IPS DF 6.9 (cell line): ENCODE data around the gene CABP4.

ENCODE experiments used
- DNase-seq: peaks from one replicate; pipeline ENCODE4 v3.0.0-alpha.2; 2013; ENCODE audit warnings: low read depth, low spot score
- H3K27ac ChIP-seq: one replicate; pipeline ENCODE4 v1.5.1; 2013; ENCODE audit warnings: low read length, control low read depth
- H3K27me3 ChIP-seq: 2 replicates; pipeline ENCODE4 v1.6.1; 2013; ENCODE audit warnings: mild to moderate bottlenecking, low read length; ENCODE audit not compliant: control insufficient read depth, insufficient read depth
- H3K36me3 ChIP-seq: 2 replicates; pipeline ENCODE4 v1.6.1; 2013; ENCODE audit warnings: low read length; ENCODE audit not compliant: control insufficient read depth, insufficient read depth
- H3K4me1 ChIP-seq: 2 replicates; pipeline ENCODE4 v1.6.1; 2013; ENCODE audit warnings: low read length; ENCODE audit not compliant: control insufficient read depth, insufficient read depth
- H3K4me3 ChIP-seq: 2 replicates; pipeline ENCODE4 v1.5.1; 2013; ENCODE audit warnings: mild to moderate bottlenecking, low read length
- H3K9me3 ChIP-seq: 2 replicates; pipeline ENCODE4 v1.6.1; 2013; ENCODE audit warnings: low read length, inconsistent platforms; ENCODE audit not compliant: control insufficient read depth, insufficient read depth
- WGBS: extraction: QIAGEN DNeasy Blood & Tissue Kit; methylation state at CpG from one replicate; pipeline ENCODE4 v1.1.7; 2013; ENCODE audit warnings: mixed read lengths, missing lambda C conversion rate; ENCODE audit not compliant: insufficient read length, insufficient coverage; 5-methylcytosine and 5-hydroxymethylcytosine counted together

Gene CABP4

DNA sequence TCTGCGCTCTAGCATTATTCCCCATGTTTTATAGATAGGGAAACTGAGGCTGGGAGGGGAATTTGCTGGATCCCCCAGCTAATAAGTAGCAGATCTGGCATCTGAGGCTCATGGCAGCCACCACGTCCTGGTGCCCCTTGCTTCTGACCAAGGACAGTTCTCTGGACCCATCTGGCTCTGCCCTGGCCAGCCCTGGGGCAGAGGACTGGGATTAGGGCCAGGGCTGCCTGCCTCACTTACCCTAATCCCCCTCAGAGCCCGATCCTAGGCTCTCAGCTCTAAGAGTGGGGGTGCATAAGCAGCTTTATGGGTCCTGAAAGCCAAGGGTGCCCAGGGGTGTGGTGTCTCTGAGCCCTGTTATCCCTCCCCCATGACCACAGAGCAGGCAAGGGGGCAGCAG is at the start of gene CABP4:
Gene CABP4, plus strand, starts transcription at position 301 of the 400 bp plus-strand sequence. Its CDS starts 70 bp downstream, at position 371.
- Histone ChIP-seq H3K36me3 (no peaks in the 10 kb centered on the region; the same call in 1 of the 2 replicates), H3K9me3 (no peaks in the 10 kb centered on the region), H3K4me3 (no peak within 1 kb of the TSS), H3K27ac (no peak within 1 kb of the TSS), H3K4me1 (no peaks in the 10 kb centered on the region), H3K27me3 (no peaks in the 10 kb centered on the region)
- no CpG with 5 or more reads among the region's 3 CpGs for WGBS
- no peak for DNase-seq

DNA sequence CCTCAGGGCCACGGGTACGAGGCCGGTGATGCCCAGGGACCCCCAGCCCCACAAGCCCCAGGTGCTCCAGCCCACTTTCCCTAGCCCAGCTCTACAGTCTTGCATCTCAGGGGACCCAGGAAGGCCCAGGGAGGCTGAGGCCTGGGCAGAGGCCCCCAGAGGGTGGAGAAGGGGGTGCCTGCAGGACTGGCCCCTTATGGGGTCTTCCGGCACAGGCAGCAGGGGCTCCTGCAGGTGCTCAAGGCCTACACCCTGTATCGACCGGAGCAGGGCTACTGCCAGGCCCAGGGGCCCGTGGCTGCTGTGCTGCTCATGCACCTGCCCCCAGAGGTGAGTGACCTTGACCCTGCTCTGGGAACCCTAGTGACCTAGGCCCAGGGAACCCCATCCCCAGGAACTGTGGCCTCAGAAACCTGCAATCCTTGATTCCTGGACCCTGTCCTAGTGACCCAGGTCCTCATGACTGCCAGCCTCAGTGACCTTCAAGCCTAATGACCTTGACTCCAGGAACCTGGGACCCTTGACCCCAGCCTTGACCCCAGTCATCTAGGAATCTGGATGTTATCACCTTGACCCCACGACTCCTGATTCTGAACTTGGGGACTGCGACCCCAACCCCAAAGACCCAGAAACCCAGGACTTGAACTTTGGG is 49.3 kb upstream of the CABP4 start:
- Histone ChIP-seq H3K4me3 (no peak overlapping the region), H3K9me3 (no peaks in the 10 kb centered on the region), H3K4me1 (peaks cover 6% of the 10 kb centered on the region), H3K36me3 (no peaks in the 10 kb centered on the region; the same call in 1 of the 2 replicates), H3K27ac (no peak overlapping the region), H3K27me3 (no peaks in the 10 kb centered on the region)
- WGBS, result no CpG with 5 or more reads among the region's 9 CpGs
- DNase-seq, result no peak

DNA sequence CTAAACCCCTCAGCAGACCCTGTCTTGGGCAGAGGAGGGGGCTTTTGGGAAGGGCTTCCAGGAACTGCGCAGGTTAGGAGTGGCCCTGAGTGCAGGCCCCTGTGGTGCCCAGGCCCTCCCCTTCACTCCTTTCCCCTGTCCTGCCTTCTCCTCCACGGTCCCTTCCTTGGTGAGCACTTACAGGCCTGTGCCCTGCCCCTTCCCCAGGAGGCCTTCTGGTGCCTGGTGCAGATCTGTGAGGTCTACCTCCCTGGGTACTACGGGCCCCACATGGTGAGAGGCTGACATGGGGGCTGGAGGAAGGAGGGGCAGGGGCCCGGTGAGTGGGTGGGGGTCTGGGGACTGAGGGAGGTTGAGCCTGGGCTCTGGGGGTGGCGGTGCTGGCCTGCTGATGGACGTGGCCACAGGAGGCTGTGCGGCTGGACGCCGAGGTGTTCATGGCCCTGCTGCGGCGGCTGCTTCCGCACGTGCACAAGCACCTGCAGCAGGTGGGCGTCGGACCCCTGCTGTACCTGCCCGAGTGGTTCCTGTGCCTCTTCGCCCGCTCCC is 48.7 kb upstream of the CABP4 start:
- no peak overlapping the region for H3K4me3 ChIP-seq
- H3K4me1 ChIP-seq, result peaks cover 6% of the 10 kb centered on the region
- no peak overlapping the region for H3K27ac ChIP-seq
- WGBS, result no CpG with 5 or more reads among the region's 18 CpGs
- no peaks in the 10 kb centered on the region for H3K9me3 ChIP-seq
- no peaks in the 10 kb centered on the region for H3K27me3 ChIP-seq
- H3K36me3 ChIP-seq, result no peaks in the 10 kb centered on the region
- no peak for DNase-seq

DNA sequence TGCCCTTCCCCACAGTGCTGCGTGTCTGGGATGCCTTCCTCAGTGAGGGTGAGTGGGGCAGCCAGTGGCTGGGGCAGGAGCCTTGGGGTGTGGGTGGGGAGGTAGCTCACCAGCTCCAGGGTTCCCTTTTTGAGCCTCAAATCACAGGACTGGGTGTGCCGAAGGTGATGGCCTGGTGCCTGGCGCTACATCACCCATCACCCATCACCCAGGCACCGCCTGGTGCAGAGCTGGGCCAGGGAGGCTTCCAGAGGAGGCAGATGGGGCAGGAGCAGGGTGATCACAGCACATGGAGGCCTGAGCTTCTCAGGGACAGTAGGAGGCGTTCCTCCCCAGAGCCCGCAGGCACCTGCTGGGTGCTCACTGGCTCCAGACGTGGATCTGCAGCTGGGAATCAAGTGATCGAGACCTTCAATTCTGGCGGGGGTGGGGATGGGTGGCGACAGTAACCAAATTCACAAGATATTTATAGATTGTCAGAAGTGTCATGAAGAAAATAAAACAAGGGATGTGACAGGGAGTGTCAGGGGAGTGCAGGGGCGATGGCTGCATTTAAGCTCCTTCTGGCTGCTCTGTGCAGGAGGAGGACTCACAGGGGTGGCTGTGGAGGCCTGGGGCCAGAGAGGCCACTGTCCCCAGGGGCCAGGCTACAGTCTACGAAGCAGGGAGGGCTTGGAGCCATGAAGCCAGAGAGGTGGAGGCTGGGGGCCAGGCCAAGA is 48.0 kb upstream of the CABP4 start:
- WGBS, result no CpG with 5 or more reads among the region's 12 CpGs
- Histone ChIP-seq H3K27ac (no peak overlapping the region), H3K4me1 (peaks cover 4% of the 10 kb centered on the region), H3K4me3 (no peak overlapping the region), H3K27me3 (no peaks in the 10 kb centered on the region), H3K36me3 (no peaks in the 10 kb centered on the region), H3K9me3 (no peaks in the 10 kb centered on the region)
- DNase-seq, result no peak

DNA sequence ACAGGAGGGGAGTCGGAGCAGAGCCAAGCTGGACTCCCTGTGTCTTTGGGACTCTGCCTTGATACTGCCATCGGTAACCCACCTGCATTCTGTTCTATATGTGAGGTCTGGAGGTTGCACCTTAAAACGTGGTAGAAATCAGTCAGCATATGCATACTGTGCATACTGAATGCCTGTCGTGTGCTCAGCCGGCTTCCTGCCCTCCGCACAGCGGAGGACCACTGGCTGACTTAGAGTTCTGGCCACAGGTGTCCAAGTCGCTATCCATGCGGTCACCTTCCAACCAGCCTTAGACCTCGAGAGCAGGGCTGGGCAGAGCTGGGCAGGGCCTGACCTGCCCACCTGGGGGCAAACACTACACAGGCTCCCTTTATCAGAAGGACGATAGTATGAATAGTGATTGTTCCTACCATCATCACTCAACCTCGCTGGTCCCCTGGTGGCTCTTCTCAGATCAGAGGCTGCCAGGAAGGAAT is 47.4 kb upstream of the CABP4 start:
- no peak for DNase-seq
- Histone ChIP-seq H3K4me3 (no peak overlapping the region), H3K27ac (no peak overlapping the region), H3K27me3 (no peaks in the 10 kb centered on the region), H3K4me1 (peaks cover 4% of the 10 kb centered on the region), H3K36me3 (no peaks in the 10 kb centered on the region), H3K9me3 (no peaks in the 10 kb centered on the region)
- WGBS, result no CpG with 5 or more reads among the region's 12 CpGs

DNA sequence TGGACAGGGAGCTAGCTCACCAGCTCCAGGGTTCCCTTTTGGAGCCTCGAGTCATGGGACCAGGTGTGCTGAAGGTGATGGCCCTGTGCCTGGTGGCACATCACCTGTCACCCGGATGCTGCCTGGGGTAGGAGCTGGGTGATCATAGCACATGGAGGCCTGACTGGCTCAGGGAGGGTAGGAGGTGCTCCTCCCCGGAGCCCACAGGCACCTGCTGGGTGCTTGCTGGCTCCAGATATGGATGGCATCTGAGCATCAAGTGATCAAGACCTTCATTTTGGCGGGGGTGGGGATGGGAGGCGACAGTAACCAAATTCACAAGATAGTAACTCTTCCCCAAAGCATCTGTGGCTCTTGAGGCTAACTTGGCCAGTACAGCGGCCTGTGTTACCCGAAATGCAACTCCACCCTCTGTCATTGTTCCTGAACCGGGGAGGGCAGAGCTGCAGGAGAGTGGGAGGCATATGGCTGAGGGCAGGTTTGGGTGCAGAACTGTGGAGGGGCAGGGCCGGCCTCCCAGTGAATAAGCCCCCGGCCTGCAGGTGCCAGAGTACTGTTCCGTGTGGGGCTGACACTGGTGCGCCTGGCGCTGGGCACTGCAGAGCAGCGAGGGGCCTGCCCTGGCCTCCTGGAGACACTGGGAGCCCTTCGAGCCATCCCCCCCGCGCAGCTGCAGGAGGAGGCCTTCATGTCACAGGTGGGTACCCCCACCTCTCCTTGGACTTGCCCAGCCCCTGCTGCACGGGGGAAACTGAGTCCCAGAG is 46.5 kb upstream of the CABP4 start:
- H3K4me1 ChIP-seq, result peaks cover 4% of the 10 kb centered on the region
- H3K27ac ChIP-seq, result no peak overlapping the region
- H3K27me3 ChIP-seq, result no peaks in the 10 kb centered on the region
- no peak overlapping the region for H3K4me3 ChIP-seq
- H3K36me3 ChIP-seq, result no peaks in the 10 kb centered on the region
- no CpG with 5 or more reads among the region's 18 CpGs for WGBS
- no peaks in the 10 kb centered on the region for H3K9me3 ChIP-seq
- no peak for DNase-seq

DNA sequence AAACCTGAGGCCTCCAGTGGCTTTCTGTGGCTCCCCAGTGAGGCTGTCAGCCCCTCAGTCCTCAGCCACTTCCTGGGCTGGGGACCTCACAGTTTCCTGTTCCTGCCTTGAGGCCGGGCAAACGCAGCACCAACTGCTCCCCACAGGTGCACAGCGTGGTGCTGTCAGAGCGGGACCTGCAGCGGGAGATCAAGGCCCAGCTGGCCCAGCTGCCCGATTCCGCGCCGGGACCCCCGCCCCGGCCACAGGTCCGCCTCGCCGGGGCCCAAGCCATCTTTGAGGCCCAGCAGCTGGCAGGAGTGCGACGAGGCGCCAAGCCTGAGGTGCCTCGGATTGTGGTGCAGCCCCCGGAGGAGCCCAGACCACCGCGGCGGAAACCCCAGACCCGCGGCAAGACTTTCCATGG is 45.9 kb upstream of the CABP4 start:
- no peaks in the 10 kb centered on the region for H3K27me3 ChIP-seq
- H3K27ac ChIP-seq, result no peak overlapping the region
- no peak for DNase-seq
- H3K9me3 ChIP-seq, result no peaks in the 10 kb centered on the region
- peaks cover 4% of the 10 kb centered on the region for H3K4me1 ChIP-seq
- H3K4me3 ChIP-seq, result no peak overlapping the region
- WGBS, result no CpG with 5 or more reads among the region's 24 CpGs
- H3K36me3 ChIP-seq, result no peaks in the 10 kb centered on the region

DNA sequence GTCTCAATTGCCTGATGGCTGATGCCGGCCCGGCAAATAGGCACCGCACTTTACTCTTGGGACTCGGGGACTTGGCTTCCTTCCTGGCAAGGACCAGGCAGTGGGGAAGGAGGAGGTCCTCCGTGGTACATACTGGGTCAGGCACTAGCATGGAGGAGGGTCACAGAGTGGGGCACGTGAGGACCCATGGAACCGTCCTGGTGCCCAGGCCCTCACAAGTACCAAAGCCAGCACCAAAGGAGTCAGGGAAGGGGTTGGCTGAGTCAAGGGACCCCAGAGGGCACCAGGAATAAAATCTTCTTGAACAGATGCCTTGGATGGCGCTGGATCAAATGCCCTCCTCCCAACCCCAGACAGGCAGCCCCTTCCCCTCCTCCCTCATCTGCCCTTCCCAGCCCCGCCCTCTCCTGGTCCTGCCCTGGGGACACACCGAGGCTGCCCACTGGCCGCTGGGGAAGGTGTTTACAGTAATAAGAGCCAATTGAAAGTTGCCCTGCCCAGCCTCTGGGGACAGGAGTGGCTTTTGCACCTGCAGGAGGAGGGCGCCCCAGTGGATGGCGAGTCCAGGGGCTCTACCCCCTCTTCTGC is 45.3 kb upstream of the CABP4 start:
- Histone ChIP-seq H3K27me3 (no peaks in the 10 kb centered on the region), H3K4me1 (peaks cover 4% of the 10 kb centered on the region), H3K27ac (no peak overlapping the region), H3K36me3 (no peaks in the 10 kb centered on the region), H3K9me3 (no peaks in the 10 kb centered on the region), H3K4me3 (no peak overlapping the region)
- WGBS, result no CpG with 5 or more reads among the region's 13 CpGs
- DNase-seq, result no peak

DNA sequence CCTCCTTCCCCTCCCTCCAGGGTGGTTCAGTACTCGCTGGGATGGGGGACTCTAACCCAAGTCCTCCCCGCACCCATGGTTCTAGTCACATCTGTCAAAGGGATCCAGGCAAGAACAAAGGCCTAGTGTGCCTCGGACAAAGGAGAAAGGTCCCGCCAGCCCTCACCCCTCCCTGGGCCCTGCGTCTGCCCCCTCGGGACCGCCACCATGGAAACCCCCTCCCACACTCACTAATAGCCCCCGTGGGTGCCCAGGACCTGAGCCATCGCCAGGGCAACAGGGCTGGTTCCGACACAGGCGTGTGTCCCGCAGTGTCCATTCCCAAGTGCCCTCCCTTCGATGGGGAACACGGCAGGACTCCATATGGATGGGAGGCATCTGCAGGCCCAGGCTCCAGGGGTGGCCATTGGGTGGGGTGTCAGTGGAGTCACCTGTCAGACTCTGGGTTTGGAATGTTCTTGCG is 44.8 kb upstream of the CABP4 start:
- WGBS, result no CpG with 5 or more reads among the region's 15 CpGs
- Histone ChIP-seq H3K4me3 (no peak overlapping the region), H3K36me3 (no peaks in the 10 kb centered on the region), H3K27me3 (no peaks in the 10 kb centered on the region), H3K4me1 (peaks cover 4% of the 10 kb centered on the region), H3K27ac (no peak overlapping the region), H3K9me3 (no peaks in the 10 kb centered on the region)
- DNase-seq, result no peak
